CD14-positive monocyte (primary cell): ENCODE data around the gene USP34. TPM values are rescaled to one million over a fixed set of nuclear protein-coding genes. Genes with fewer than 3 reads are reported as not detected.

Experiments used
- DNase-seq, 3 donors: peaks; one replicate each; pipeline ENCODE4 v3.0.0-alpha.2; 2011 to 2022
- H2AFZ ChIP-seq: 2 replicates; pipeline ENCODE4 v1.6.0; 2012; ENCODE audit warnings: mild to moderate bottlenecking, low read depth, low read length, inconsistent platforms; ENCODE audit not compliant: insufficient read depth, poor library complexity, severe bottlenecking
- H3K27ac ChIP-seq, 2 donors: 1 replicate in 1 of 2; 2 replicates in 1 of 2; pipeline ENCODE4 v1.5.1; 2012 to 2013; ENCODE audit warnings: low read length in 2 of 2, control low read depth in 1 of 2, inconsistent platforms in 1 of 2, low read depth in 1 of 2, mild to moderate bottlenecking in 1 of 2
- H3K27me3 ChIP-seq, 2 donors: one replicate each; pipeline versions ENCODE4 v1.6.0 to v1.6.1; 2011 to 2013; ENCODE audit warnings: low read length in 2 of 2; ENCODE audit not compliant: control insufficient read depth in 2 of 2, insufficient read depth in 2 of 2
- H3K36me3 ChIP-seq, 2 donors: replicated peaks in 1 of 2; 1 replicate in 1 of 2; 2 replicates in 1 of 2; pipeline versions ENCODE4 v1.5.1 to v1.6.1; 2012 to 2013; ENCODE audit warnings: low read length in 2 of 2, control low read depth in 1 of 2, inconsistent platforms in 1 of 2, mild to moderate bottlenecking in 1 of 2; ENCODE audit not compliant: insufficient read depth in 2 of 2, control insufficient read depth in 1 of 2
- H3K4me1 ChIP-seq, 2 donors: 1 replicate in 1 of 2; 2 replicates in 1 of 2; pipeline versions ENCODE4 v1.5.1 to v1.6.1; 2012 to 2013; ENCODE audit warnings: low read length in 2 of 2, control low read depth in 1 of 2, inconsistent platforms in 1 of 2, mild to moderate bottlenecking in 1 of 2, moderate library complexity in 1 of 2; ENCODE audit not compliant: insufficient read depth in 2 of 2, control insufficient read depth in 1 of 2
- H3K4me2 ChIP-seq: replicated peaks from 2 replicates; pipeline ENCODE3; 2012; ENCODE audit warnings: low read length, moderate library complexity, mild to moderate bottlenecking; ENCODE audit not compliant: poor library complexity, severe bottlenecking; ENCODE audit errors: extremely low read depth
- H3K4me3 ChIP-seq, 3 experiments: fragments of 200-600 bp in 1 of 3; sonication (generic) in 1 of 3; replicated peaks in 1 of 3; 1 replicate in 2 of 3; 2 replicates in 1 of 3; pipeline ENCODE4 v1.5.1; 2011 to 2013; ENCODE audit warnings: low read length in 3 of 3, mild to moderate bottlenecking in 3 of 3, control low read depth in 2 of 3, low read depth in 2 of 3, inconsistent platforms in 1 of 3, moderate library complexity in 1 of 3
- H3K79me2 ChIP-seq: 2 replicates; pipeline ENCODE4 v1.6.0; 2012; ENCODE audit warnings: mild to moderate bottlenecking, control low read depth, inconsistent platforms, low read length, moderate library complexity; ENCODE audit not compliant: insufficient read depth
- H3K9ac ChIP-seq: 2 replicates; pipeline ENCODE4 v1.6.0; 2017; ENCODE audit warnings: low read length, mild to moderate bottlenecking; ENCODE audit not compliant: insufficient read depth, poor library complexity, severe bottlenecking
- H3K9me3 ChIP-seq, 2 donors: replicated peaks in 1 of 2; 1 replicate in 1 of 2; 2 replicates in 1 of 2; pipeline versions ENCODE4 v1.5.1 to v1.6.1; 2012 to 2013; ENCODE audit warnings: low read length in 2 of 2, control low read depth in 1 of 2; ENCODE audit not compliant: control insufficient read depth in 1 of 2, insufficient read depth in 1 of 2
- H4K20me1 ChIP-seq: 2 replicates; pipeline ENCODE4 v1.6.0; 2012; ENCODE audit warnings: mild to moderate bottlenecking, low read length, control low read depth, moderate library complexity; ENCODE audit not compliant: insufficient read depth
- H3K27ac Mint-ChIP-seq, 7 donors: one replicate each; pipeline ENCODE4 v1.8.0; 2020; ENCODE audit warnings: mild to moderate bottlenecking in 7 of 7, mixed read lengths in 7 of 7, moderate library complexity in 6 of 7, inconsistent platforms in 2 of 7
- H3K27me3 Mint-ChIP-seq, 3 donors: one replicate each; pipeline ENCODE4 v1.8.0; 2021 to 2022; ENCODE audit warnings: low read depth in 3 of 3, mild to moderate bottlenecking in 3 of 3, mixed read lengths in 3 of 3, moderate library complexity in 3 of 3, inconsistent platforms in 1 of 3
- H3K36me3 Mint-ChIP-seq, 2 donors: one replicate each; pipeline ENCODE4 v1.8.0; 2020; ENCODE audit warnings: mixed read lengths in 2 of 2, inconsistent platforms in 1 of 2, mild to moderate bottlenecking in 1 of 2
- H3K4me1 Mint-ChIP-seq: one replicate; pipeline ENCODE4 v1.8.0; 2020; ENCODE audit warnings: mild to moderate bottlenecking, mixed read lengths
- H3K4me3 Mint-ChIP-seq, 2 donors: one replicate each; pipeline ENCODE4 v1.8.0; 2020; ENCODE audit warnings: mild to moderate bottlenecking in 2 of 2, mixed read lengths in 2 of 2, moderate library complexity in 1 of 2
- H3K9me3 Mint-ChIP-seq, 7 donors: one replicate each; pipeline ENCODE4 v1.8.0; 2020 to 2022; ENCODE audit warnings: mixed read lengths in 7 of 7, mild to moderate bottlenecking in 6 of 7, moderate library complexity in 6 of 7, inconsistent platforms in 2 of 7
- CTCF ChIP-seq: fragments of 200-600 bp; IDR thresholded peaks from one replicate; pipeline ENCODE4 v1.8.0; 2022; ENCODE audit warnings: antibody characterized with exemption, mild to moderate bottlenecking
- WGBS: methylation state at CpG from one replicate; pipeline ENCODE4 v1.1.5; 2013; ENCODE audit warnings: missing lambda C conversion rate; ENCODE audit not compliant: insufficient coverage; 5-methylcytosine and 5-hydroxymethylcytosine counted together
- intact Hi-C, 2 donors: fragments of 100-400 bp; cut with micrococcal nuclease; formaldehyde crosslinking; loops; one replicate each; pipeline versions ENCODE4 v1.15.0 to v1.15.1; 2023
- polyA plus RNA-seq, 3 donors: library from polyadenylated mRNA; depleted of rRNA in 1 of 3; unstranded in 2 of 3; stranded (reverse) in 1 of 3; fragments of 300-500 nt in 2 of 3; fragments of >200 nt in 1 of 3; fragmentation: Illumina TruSeq in 2 of 3; gene quantifications; 1 replicate in 2 of 3; 2 replicates in 1 of 3; pipeline ENCODE4 v1.2.3, GENCODE V29; 2012 to 2021

Gene USP34
- polyA plus RNA-seq, 3 donors = 2.8 to 47.2 (median 5.9) TPM

- Histone ChIP-seq H3K36me3 (peaks cover 42 to 90% of the 10 kb centered on the region in 2 donors), H3K4me1 (no peaks in the 10 kb centered on the region), H2AFZ (no peak overlapping the region), H3K9me3 (no peaks in the 10 kb centered on the region), H4K20me1 (no peaks in the 10 kb centered on the region), H3K4me2 (no peak overlapping the region), H3K79me2 (no peaks in the 10 kb centered on the region), H3K27ac (no peak overlapping the region), H3K27me3 (no peaks in the 10 kb centered on the region), H3K4me3 (no peak overlapping the region), H3K9ac (no peak overlapping the region)
- Mint-ChIP-seq H3K4me1 (no peaks in the 10 kb centered on the region), H3K27me3 (peaks cover 0 to 2% (median 0%) of the 10 kb centered on the region in 3 donors), H3K4me3 (no peak overlapping the region), H3K27ac (no peak overlapping the region), H3K36me3 (peaks cover 53 to 87% of the 10 kb centered on the region in 2 donors), H3K9me3 (no peaks in the 10 kb centered on the region)
- no CpG with 5 or more reads among the region's 1 CpG for WGBS
- no peak for TF ChIP-seq CTCF
- intact Hi-C loops = no loop called here
- no peak for DNase-seq
Observed at GRCh38 chr2:61318553-61318952, 152.3 kb downstream of the USP34 start.

GRCh38 chr2:61295981-61296380, 174.9 kb downstream of the USP34 start:
- H3K4me1 Mint-ChIP-seq = peaks cover 6% of the 10 kb centered on the region
- Histone ChIP-seq H3K79me2 (no peaks in the 10 kb centered on the region), H3K4me3 (no peak overlapping the region), H3K36me3 (peaks cover 52 to 93% of the 10 kb centered on the region in 2 donors), H3K9me3 (no peaks in the 10 kb centered on the region), H2AFZ (no peak overlapping the region), H3K4me1 (no peaks in the 10 kb centered on the region), H3K27me3 (no peaks in the 10 kb centered on the region), H3K27ac (no peak overlapping the region), H3K4me2 (no peak overlapping the region), H3K9ac (no peak overlapping the region), H4K20me1 (no peaks in the 10 kb centered on the region)
- WGBS = no CpG with 5 or more reads among the region's 3 CpGs
- H3K9me3 Mint-ChIP-seq = peaks cover 0 to 4% (median 1%) of the 10 kb centered on the region in 7 donors
- no peak for TF ChIP-seq CTCF
- no peak for DNase-seq
- H3K36me3 Mint-ChIP-seq = peaks cover 64 to 80% of the 10 kb centered on the region in 2 donors
- H3K4me3 Mint-ChIP-seq = no peak overlapping the region
- H3K27me3 Mint-ChIP-seq = peaks cover 0 to 1% (median 0%) of the 10 kb centered on the region in 3 donors
- H3K27ac Mint-ChIP-seq = no peak overlapping the region
- intact Hi-C loops = no loop called here
